HepG2 (cell line): ENCODE data around the gene MXRA7. TPM values are rescaled to one million over a fixed set of nuclear protein-coding genes. Genes with fewer than 3 reads are reported as not detected.

Experiments
- SP140L ChIP-seq: sonication (generic); formaldehyde crosslinking; IDR thresholded peaks from 2 replicates; pipeline ENCODE4 v1.4.0; 2020; ENCODE audit warnings: missing genetic modification reagents, borderline replicate concordance
- ZNF550 ChIP-seq: sonication (generic); formaldehyde crosslinking; IDR thresholded peaks from 2 replicates; pipeline ENCODE4 v1.4.0; 2020; ENCODE audit warnings: mild to moderate bottlenecking, missing genetic modification reagents, borderline replicate concordance
- polyA plus RNA-seq, 8 experiments: library from polyadenylated mRNA; depleted of rRNA in 3 of 8; stranded (reverse) in 7 of 8; unstranded in 1 of 8; fragments of >200 nt; fragmentation: Illumina TruSeq in 4 of 8; extraction: Trizol in 4 of 8; gene quantifications; 2 replicates each; pipeline versions ENCODE4 v1.2.1 to v1.2.3, GENCODE V29; 2011 to 2016; ENCODE audit warnings: low read depth in 4 of 8, missing spikeins in 1 of 8, mixed read lengths in 1 of 8; ENCODE audit not compliant: insufficient read depth in 1 of 8
- total RNA-seq, 5 experiments: library from RNA; depleted of rRNA; stranded (reverse); fragments of >200 nt; fragmentation: Illumina TruSeq; extraction: Trizol; gene quantifications; 2 replicates each; pipeline ENCODE4 v1.2.3, GENCODE V29; 2016; ENCODE audit warnings: low read depth in 1 of 5
- TF ChIP-seq, protein P1 (sequence below): sonication (generic); formaldehyde crosslinking; IDR thresholded peaks from 2 replicates; pipeline ENCODE4 v1.4.0; 2020; ENCODE audit warnings: missing genetic modification reagents
- TF ChIP-seq, protein P2 (sequence below): sonication (generic); formaldehyde crosslinking; IDR thresholded peaks from 2 replicates; pipeline ENCODE4 v1.5.1; 2020; ENCODE audit warnings: mild to moderate bottlenecking, missing genetic modification reagents, moderate library complexity
- TF ChIP-seq, protein P3 (sequence below): sonication (generic); formaldehyde crosslinking; IDR thresholded peaks from 2 replicates; pipeline ENCODE4 v1.4.0; 2020; ENCODE audit warnings: missing genetic modification reagents
- TF ChIP-seq, protein P4 (sequence below): sonication (generic); formaldehyde crosslinking; IDR thresholded peaks from 2 replicates; pipeline ENCODE4 v1.8.1; 2023; ENCODE audit warnings: mild to moderate bottlenecking, missing genetic modification reagents

The MXRA7 gene
- total and polyA plus RNA-seq, 2 of the 13 experiments (the other 11 are each of a cell fraction or from before 2014, with no cell fraction given) = 44.8 to 112 TPM

DNA sequence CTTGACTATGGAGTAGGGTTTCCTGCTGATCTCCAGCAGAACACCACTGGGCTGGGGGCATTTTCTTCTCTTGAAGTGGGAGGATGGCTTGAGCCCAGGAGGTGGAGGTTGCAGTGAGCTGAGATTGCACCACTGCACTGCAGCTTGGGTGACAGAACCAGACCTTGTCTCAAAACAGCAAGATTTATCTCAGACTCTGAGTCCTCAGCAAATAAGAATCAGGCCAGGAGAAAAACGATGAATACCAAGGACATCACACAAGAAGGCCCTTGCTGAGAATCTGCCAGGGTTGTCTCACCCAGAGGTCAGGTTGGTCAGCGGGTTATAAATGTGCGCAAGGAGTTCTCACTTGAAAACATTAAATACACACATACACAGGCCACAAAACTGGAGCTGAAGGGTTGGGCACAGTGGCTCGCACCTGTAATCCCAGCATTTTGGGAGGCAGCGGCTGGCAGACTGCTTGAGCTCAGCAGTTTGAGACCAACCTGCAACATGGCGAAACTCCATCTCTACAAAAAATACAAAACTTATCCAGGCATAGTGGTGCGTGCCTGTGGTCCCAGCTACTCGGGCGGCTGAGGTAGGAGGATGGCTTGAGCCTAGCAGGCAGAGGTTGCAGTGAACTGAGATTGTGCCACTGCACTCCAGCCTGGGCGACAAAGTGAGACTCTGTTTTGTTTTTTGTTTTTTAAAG, 7.7 kb downstream of the MXRA7 start (continued):
- TF ChIP-seq, protein P1, sequence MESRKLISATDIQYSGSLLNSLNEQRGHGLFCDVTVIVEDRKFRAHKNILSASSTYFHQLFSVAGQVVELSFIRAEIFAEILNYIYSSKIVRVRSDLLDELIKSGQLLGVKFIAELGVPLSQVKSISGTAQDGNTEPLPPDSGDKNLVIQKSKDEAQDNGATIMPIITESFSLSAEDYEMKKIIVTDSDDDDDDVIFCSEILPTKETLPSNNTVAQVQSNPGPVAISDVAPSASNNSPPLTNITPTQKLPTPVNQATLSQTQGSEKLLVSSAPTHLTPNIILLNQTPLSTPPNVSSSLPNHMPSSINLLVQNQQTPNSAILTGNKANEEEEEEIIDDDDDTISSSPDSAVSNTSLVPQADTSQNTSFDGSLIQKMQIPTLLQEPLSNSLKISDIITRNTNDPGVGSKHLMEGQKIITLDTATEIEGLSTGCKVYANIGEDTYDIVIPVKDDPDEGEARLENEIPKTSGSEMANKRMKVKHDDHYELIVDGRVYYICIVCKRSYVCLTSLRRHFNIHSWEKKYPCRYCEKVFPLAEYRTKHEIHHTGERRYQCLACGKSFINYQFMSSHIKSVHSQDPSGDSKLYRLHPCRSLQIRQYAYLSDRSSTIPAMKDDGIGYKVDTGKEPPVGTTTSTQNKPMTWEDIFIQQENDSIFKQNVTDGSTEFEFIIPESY = peak; percentile 35; the same call in 1 of the 2 replicates
- TF ChIP-seq ZNF550 (CRISPR knock-in tag) (no peak), SP140L (CRISPR knock-in tag) (no peak)
- TF ChIP-seq, protein P2, sequence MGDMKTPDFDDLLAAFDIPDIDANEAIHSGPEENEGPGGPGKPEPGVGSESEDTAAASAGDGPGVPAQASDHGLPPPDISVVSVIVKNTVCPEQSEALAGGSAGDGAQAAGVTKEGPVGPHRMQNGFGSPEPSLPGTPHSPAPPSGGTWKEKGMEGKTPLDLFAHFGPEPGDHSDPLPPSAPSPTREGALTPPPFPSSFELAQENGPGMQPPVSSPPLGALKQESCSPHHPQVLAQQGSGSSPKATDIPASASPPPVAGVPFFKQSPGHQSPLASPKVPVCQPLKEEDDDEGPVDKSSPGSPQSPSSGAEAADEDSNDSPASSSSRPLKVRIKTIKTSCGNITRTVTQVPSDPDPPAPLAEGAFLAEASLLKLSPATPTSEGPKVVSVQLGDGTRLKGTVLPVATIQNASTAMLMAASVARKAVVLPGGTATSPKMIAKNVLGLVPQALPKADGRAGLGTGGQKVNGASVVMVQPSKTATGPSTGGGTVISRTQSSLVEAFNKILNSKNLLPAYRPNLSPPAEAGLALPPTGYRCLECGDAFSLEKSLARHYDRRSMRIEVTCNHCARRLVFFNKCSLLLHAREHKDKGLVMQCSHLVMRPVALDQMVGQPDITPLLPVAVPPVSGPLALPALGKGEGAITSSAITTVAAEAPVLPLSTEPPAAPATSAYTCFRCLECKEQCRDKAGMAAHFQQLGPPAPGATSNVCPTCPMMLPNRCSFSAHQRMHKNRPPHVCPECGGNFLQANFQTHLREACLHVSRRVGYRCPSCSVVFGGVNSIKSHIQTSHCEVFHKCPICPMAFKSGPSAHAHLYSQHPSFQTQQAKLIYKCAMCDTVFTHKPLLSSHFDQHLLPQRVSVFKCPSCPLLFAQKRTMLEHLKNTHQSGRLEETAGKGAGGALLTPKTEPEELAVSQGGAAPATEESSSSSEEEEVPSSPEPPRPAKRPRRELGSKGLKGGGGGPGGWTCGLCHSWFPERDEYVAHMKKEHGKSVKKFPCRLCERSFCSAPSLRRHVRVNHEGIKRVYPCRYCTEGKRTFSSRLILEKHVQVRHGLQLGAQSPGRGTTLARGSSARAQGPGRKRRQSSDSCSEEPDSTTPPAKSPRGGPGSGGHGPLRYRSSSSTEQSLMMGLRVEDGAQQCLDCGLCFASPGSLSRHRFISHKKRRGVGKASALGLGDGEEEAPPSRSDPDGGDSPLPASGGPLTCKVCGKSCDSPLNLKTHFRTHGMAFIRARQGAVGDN (CRISPR knock-in tag) = peak; percentile 21; the same call in 1 of the 2 replicates
- TF ChIP-seq, protein P3, sequence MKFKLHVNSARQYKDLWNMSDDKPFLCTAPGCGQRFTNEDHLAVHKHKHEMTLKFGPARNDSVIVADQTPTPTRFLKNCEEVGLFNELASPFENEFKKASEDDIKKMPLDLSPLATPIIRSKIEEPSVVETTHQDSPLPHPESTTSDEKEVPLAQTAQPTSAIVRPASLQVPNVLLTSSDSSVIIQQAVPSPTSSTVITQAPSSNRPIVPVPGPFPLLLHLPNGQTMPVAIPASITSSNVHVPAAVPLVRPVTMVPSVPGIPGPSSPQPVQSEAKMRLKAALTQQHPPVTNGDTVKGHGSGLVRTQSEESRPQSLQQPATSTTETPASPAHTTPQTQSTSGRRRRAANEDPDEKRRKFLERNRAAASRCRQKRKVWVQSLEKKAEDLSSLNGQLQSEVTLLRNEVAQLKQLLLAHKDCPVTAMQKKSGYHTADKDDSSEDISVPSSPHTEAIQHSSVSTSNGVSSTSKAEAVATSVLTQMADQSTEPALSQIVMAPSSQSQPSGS (CRISPR knock-in tag) = no peak
- TF ChIP-seq, protein P4, sequence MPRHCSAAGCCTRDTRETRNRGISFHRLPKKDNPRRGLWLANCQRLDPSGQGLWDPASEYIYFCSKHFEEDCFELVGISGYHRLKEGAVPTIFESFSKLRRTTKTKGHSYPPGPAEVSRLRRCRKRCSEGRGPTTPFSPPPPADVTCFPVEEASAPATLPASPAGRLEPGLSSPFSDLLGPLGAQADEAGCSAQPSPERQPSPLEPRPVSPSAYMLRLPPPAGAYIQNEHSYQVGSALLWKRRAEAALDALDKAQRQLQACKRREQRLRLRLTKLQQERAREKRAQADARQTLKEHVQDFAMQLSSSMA (CRISPR knock-in tag) = no peak
